DND-41 (cell line): Measurements from ENCODE around the gene ADAMTSL3.

ENCODE experiments used
- CTCF ChIP-seq: IDR thresholded peaks from 2 replicates; pipeline ENCODE4 v1.5.1; 2012; ENCODE audit warnings: borderline replicate concordance, low read length, moderate library complexity, mild to moderate bottlenecking; ENCODE audit not compliant: poor library complexity, severe bottlenecking; ENCODE audit errors: extremely low read depth
- EZH2 ChIP-seq: IDR thresholded peaks from 3 replicates; pipeline ENCODE4 v1.6.1; 2012; ENCODE audit warnings: borderline replicate concordance, low read depth, mild to moderate bottlenecking, moderate library complexity, low read length, inconsistent platforms; ENCODE audit not compliant: severe bottlenecking

DNA sequence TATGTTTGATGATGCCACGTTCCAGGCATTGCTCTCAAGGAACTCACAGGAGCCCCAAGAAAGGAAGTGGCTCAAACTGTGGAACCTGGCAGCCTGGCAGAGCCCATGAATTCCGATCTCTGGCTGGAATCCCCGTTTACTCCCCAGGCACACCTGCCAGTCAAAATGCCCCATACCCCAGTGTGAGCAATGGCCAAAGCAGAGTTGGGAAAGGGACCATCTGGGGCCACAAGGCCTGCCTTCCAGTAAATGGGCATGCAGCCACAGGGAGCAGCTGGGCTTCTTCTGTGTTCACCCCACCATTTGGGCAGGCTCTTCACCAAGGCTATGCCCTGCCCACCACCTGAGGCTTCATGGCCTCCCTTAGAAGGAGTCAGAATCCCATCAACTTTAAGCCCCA is 324.7 kb downstream of the ADAMTSL3 start:
- TF ChIP-seq CTCF (no peak), EZH2 (no peak)
